ENCODE data around the gene INCA1. TPM values are rescaled to one million over a fixed set of nuclear protein-coding genes. Genes with fewer than 3 reads are reported as not detected.

The INCA1 gene
- total RNA-seq, 2 donors from 2014 or later, result 1.6 to 4.2 TPM

DNA sequence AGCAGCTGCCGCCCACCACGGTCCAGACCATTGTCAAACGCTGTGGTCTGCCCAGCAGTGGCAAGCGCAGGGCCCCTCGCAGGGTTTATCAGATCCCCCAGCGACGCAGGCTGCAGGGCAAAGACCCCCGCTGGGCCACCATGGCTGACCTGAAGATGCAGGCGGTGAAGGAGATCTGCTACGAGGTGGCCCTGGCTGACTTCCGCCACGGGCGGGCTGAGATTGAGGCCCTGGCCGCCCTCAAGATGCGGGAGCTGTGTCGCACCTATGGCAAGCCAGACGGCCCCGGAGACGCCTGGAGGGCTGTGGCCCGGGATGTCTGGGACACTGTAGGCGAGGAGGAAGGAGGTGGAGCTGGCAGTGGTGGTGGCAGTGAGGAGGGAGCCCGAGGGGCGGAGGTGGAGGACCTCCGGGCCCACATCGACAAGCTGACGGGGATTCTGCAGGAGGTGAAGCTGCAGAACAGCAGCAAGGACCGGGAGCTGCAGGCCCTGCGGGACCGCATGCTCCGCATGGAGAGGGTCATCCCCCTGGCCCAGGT, 24.9 kb upstream of the INCA1 start:
- TF ChIP-seq, protein P1, sequence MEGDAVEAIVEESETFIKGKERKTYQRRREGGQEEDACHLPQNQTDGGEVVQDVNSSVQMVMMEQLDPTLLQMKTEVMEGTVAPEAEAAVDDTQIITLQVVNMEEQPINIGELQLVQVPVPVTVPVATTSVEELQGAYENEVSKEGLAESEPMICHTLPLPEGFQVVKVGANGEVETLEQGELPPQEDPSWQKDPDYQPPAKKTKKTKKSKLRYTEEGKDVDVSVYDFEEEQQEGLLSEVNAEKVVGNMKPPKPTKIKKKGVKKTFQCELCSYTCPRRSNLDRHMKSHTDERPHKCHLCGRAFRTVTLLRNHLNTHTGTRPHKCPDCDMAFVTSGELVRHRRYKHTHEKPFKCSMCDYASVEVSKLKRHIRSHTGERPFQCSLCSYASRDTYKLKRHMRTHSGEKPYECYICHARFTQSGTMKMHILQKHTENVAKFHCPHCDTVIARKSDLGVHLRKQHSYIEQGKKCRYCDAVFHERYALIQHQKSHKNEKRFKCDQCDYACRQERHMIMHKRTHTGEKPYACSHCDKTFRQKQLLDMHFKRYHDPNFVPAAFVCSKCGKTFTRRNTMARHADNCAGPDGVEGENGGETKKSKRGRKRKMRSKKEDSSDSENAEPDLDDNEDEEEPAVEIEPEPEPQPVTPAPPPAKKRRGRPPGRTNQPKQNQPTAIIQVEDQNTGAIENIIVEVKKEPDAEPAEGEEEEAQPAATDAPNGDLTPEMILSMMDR (IDR thresholded peaks at IDR 0.05), result no peak
- intact Hi-C loops (cut with DNase I), result no loop called here
- no peaks in the 10 kb centered on the region for H3K27me3 ChIP-seq
- DNase-seq, result no peak
- H3K9ac ChIP-seq (ENCODE audit: low read depth in 2 of 2, low read length in 2 of 2), result no peak overlapping the region
- no peaks in the 10 kb centered on the region for H3K9me3 ChIP-seq
- peaks cover 9% of the 10 kb centered on the region for H3K36me3 ChIP-seq
- no peak overlapping the region for H3K27ac ChIP-seq
- H3K4me3 ChIP-seq, result no peak overlapping the region
- H3K4me1 ChIP-seq, result no peaks in the 10 kb centered on the region

DNA sequence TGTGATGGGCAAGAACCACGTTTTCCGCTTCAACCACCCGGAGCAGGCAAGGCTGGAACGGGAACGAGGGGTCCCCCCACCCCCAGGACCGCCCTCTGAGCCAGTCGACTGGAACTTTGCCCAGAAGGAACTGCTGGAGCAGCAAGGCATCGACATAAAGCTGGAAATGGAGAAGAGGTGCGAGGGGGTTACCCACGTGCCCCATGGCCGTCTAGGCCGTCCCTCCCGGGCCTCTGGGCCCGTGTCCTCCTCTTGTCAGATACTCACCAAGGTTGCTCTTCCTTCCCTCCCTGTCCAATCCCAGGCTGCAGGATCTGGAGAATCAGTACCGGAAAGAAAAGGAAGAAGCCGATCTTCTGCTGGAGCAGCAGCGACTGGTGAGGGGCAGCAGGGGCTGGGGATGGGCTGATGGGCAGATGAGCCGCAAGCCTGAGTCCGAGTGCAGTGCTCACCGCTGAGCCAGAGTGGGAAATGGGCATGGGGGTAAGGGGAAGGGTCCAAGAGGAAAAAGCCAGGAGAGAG, 23.2 kb upstream of the INCA1 start:
- Histone ChIP-seq H3K27me3 (no peaks in the 10 kb centered on the region), H3K27ac (no peak overlapping the region), H3K4me3 (no peak overlapping the region), H3K9ac (ENCODE audit: low read depth in 2 of 2, low read length in 2 of 2) (no peak overlapping the region), H3K9me3 (no peaks in the 10 kb centered on the region), H3K4me1 (no peaks in the 10 kb centered on the region), H3K36me3 (peaks cover 9% of the 10 kb centered on the region)
- TF ChIP-seq, protein P1 (IDR thresholded peaks at IDR 0.05), result no peak
- intact Hi-C loops (cut with DNase I), result no loop called here
- DNase-seq, result no peak

DNA sequence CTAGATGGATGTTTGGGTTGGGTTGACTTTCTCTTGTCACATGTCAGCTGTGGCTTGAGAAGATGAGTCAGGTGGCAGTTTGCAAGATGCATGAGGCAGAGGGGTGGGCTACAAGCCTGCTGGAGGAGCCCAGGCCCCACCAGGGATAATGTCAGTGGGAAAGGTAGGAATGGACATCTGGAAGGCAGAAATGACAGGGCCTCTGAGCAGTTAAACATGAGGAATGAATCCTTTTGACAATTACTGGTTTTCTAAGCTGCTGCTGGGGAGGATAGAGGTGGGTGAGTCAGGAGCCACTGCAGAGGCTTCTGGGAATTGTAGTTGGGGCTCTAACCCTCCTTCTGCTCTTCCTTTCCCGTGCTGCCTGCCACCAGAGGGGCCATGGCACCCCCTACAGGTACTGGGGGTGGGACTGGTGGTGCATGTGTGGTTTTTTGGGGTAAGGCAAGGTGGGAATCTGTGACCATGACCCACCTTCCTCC, 22.2 kb upstream of the INCA1 start:
- Histone ChIP-seq H3K9me3 (no peaks in the 10 kb centered on the region), H3K4me1 (no peaks in the 10 kb centered on the region), H3K9ac (ENCODE audit: low read depth in 2 of 2, low read length in 2 of 2) (no peak overlapping the region), H3K4me3 (no peak overlapping the region), H3K27me3 (no peaks in the 10 kb centered on the region), H3K27ac (no peak overlapping the region), H3K36me3 (peaks cover 9% of the 10 kb centered on the region)
- no peak for DNase-seq
- TF ChIP-seq, protein P1 (IDR thresholded peaks at IDR 0.05), result no peak
- intact Hi-C loops (cut with DNase I), result no loop called here

DNA sequence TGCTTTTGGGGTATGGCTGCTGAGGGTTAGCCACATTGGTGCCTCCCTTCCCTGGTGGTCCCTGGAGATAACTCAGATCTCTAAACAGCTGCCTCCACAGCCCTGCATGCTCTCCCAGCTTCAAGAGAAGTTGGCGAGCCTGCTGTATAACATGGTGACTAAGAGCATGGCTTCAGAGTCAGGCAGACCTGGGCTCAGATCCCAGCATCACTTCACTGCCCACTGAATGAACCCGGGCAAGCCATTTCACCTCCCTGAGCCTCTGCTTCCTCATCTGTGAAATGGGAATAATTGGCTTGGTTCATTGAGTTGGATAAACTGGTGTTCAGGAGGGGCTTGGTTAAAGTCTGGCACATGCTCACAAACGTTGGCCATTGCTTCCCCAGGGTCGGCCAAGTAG, 17.0 kb upstream of the INCA1 start:
- no peak for DNase-seq
- Histone ChIP-seq H3K4me1 (no peaks in the 10 kb centered on the region), H3K27ac (no peak overlapping the region), H3K27me3 (no peaks in the 10 kb centered on the region), H3K9me3 (no peaks in the 10 kb centered on the region), H3K9ac (ENCODE audit: low read depth in 2 of 2, low read length in 2 of 2) (no peak overlapping the region), H3K36me3 (no peaks in the 10 kb centered on the region), H3K4me3 (no peak overlapping the region)
- TF ChIP-seq, protein P1 (IDR thresholded peaks at IDR 0.05), result no peak
- intact Hi-C loops (cut with DNase I), result no loop called here

DNA sequence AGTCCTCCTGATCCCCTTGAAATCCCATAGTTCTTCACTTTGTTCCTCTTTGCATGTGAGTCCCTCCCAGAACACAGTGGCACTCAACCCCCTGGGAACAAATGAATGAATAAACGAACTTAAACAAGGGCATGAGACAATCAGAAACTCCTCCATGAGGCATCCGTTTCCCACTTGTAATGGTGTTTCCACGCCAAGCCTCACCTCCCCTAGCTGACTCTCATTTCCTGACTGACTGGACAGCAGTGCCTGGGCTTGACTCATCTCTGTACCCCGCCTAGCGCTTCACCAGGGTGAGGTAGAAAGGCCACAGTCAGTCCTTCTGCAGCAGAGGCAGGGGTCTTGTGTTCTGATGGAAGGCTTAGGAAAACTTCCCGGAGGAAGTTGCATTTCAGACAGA, 14.6 kb upstream of the INCA1 start:
- DNase-seq, result no peak
- intact Hi-C loops (cut with DNase I), result no loop called here

More for the DNA sequence above, 14.6 kb upstream of the INCA1 start:
- Histone ChIP-seq H3K4me3 (no peak overlapping the region), H3K27ac (no peak overlapping the region), H3K9me3 (no peaks in the 10 kb centered on the region), H3K9ac (ENCODE audit: low read depth in 2 of 2, low read length in 2 of 2) (no peak overlapping the region), H3K27me3 (no peaks in the 10 kb centered on the region), H3K4me1 (no peaks in the 10 kb centered on the region), H3K36me3 (peaks cover 4% of the 10 kb centered on the region)
- TF ChIP-seq, protein P1 (IDR thresholded peaks at IDR 0.05), result no peak
